ENCODE results near the gene EML6. TPM values are rescaled to one million over a fixed set of nuclear protein-coding genes. Genes with fewer than 3 reads are reported as not detected.

Gene EML6
- total and polyA plus RNA-seq, 2 of the 8 experiments (the other 6 are each of a cell fraction or from before 2014, with no cell fraction given) = 1.2 to 1.6 TPM

GRCh38 chr2:54898456-54899226, 175.2 kb downstream of the EML6 start (continued):
- TF ChIP-seq RBBP5 (IDR thresholded peaks at IDR 0.05; ENCODE audit: borderline replicate concordance, low read depth, low read length) (no peak), GTF2F1 (IDR thresholded peaks at IDR 0.05; ENCODE audit: borderline replicate concordance, low read depth, low read length) (no peak), TEAD4 (IDR thresholded peaks at IDR 0.05; ENCODE audit: low read depth, low read length) (no peak), CHD1 (IDR thresholded peaks at IDR 0.05; ENCODE audit: low read depth, low read length) (no peak), TAF7 (optimal IDR thresholded peaks at IDR 0.05; ENCODE audit: borderline replicate concordance, low read depth, low read length) (no peak)
- TF ChIP-seq, protein P1, sequence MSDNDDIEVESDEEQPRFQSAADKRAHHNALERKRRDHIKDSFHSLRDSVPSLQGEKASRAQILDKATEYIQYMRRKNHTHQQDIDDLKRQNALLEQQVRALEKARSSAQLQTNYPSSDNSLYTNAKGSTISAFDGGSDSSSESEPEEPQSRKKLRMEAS (IDR thresholded peaks at IDR 0.05) = no peak
